Esophagus squamous epithelium (tissue), 5 donors: ENCODE results near the gene NR1H2. TPM values are rescaled to one million over a fixed set of nuclear protein-coding genes. Genes with fewer than 3 reads are reported as not detected.
"Not testable (repeated sequence)": the region's sequence is repeated elsewhere in the genome, so short reads cannot be mapped to it uniquely, and the experiment has no call there.

Source experiments
- DNase-seq: peaks from one replicate; lab custom pipeline; 2025; lab: John Stamatoyannopoulos, UW
- H3K27ac ChIP-seq, 4 donors: fragments of 200-600 bp; sonication (generic); one replicate each; pipeline ENCODE4 v1.5.1; 2016 to 2019; ENCODE audit warnings: mild to moderate bottlenecking in 1 of 4
- H3K27me3 ChIP-seq, 4 donors: fragments of 200-600 bp; sonication (generic); 1 replicate in 3 of 4; 2 replicates in 1 of 4; pipeline versions ENCODE4 v1.5.1 to v1.6.0; 2017 to 2021; ENCODE audit warnings: antibody characterized with exemption in 1 of 4
- H3K36me3 ChIP-seq, 3 donors: fragments of 200-600 bp; sonication (generic); one replicate each; pipeline ENCODE4 v1.5.1; 2016 to 2019
- H3K4me1 ChIP-seq, 3 donors: fragments of 200-600 bp; sonication (generic); one replicate each; pipeline ENCODE4 v1.5.1; 2017 to 2019
- H3K4me3 ChIP-seq, 4 donors: fragments of 200-600 bp; sonication (generic); 1 replicate in 3 of 4; 2 replicates in 1 of 4; pipeline ENCODE4 v1.5.1; 2016 to 2019; ENCODE audit warnings: mild to moderate bottlenecking in 2 of 4, moderate library complexity in 1 of 4
- H3K9me3 ChIP-seq, 3 donors: fragments of 200-600 bp; sonication (generic); one replicate each; pipeline ENCODE4 v1.5.1; 2016 to 2019
- POLR2A ChIP-seq, 4 donors: fragments of 450-650 bp; IDR thresholded peaks; one replicate each; pipeline ENCODE4 v1.6.1; 2017; ENCODE audit warnings: antibody characterized with exemption in 4 of 4, mild to moderate bottlenecking in 4 of 4, moderate library complexity in 3 of 4
- WGBS, 2 donors: methylation state at CpG; one replicate each; pipeline ENCODE4 v1.1.5; 2018; 5-methylcytosine and 5-hydroxymethylcytosine counted together
- intact Hi-C: fragments of 100-400 bp; cut with DNase I; formaldehyde crosslinking; loops from one replicate; pipeline ENCODE4 v1.15.0; 2022
- total RNA-seq, 4 donors: library from RNA; depleted of rRNA; stranded (reverse); fragments of >200 nt; gene quantifications; one replicate each; pipeline ENCODE4 v1.1.0, GENCODE V29; 2016
- TF ChIP-seq, protein P1 (sequence below), 6 experiments: fragments of 450-650 bp in 4 of 6; fragments of 200-600 bp in 2 of 6; sonication (generic) in 2 of 6; IDR thresholded peaks; one replicate each; pipeline ENCODE4 v1.5.1; 2016 to 2019; ENCODE audit warnings: antibody characterized with exemption in 6 of 6, mild to moderate bottlenecking in 4 of 6, moderate library complexity in 4 of 6
- donor health status: DM: yes; HTN: yes; CAD: no.

NR1H2 gene
- total RNA-seq, 4 donors from 2014 or later, result 48.6 to 84.1 (median 68.1) TPM

- TF ChIP-seq, protein P1, sequence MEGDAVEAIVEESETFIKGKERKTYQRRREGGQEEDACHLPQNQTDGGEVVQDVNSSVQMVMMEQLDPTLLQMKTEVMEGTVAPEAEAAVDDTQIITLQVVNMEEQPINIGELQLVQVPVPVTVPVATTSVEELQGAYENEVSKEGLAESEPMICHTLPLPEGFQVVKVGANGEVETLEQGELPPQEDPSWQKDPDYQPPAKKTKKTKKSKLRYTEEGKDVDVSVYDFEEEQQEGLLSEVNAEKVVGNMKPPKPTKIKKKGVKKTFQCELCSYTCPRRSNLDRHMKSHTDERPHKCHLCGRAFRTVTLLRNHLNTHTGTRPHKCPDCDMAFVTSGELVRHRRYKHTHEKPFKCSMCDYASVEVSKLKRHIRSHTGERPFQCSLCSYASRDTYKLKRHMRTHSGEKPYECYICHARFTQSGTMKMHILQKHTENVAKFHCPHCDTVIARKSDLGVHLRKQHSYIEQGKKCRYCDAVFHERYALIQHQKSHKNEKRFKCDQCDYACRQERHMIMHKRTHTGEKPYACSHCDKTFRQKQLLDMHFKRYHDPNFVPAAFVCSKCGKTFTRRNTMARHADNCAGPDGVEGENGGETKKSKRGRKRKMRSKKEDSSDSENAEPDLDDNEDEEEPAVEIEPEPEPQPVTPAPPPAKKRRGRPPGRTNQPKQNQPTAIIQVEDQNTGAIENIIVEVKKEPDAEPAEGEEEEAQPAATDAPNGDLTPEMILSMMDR (IDR thresholded peaks at IDR 0.05), result no peak
- TF ChIP-seq POLR2A (IDR thresholded peaks at IDR 0.05), result no peak
- intact Hi-C loops, result no loop called here
- Histone ChIP-seq H3K4me3 (no peak overlapping the region), H3K27ac (no peak overlapping the region), H3K4me1 (peaks cover 7 to 46% (median 11%) of the 10 kb centered on the region in 3 donors), H3K27me3 (peaks cover 4 to 59% (median 11%) of the 10 kb centered on the region in 4 donors), H3K9me3 (peaks cover 0 to 3% (median 0%) of the 10 kb centered on the region in 3 donors), H3K36me3 (no peaks in the 10 kb centered on the region)
- 81 to 100% methylated on average over 1 to 4 of the region's 12 CpGs for WGBS, 2 donors
- DNase-seq, result no peak
Measured at GRCh38 chr19:50334741-50335421, 41.4 kb upstream of the NR1H2 start.

GRCh38 chr19:50337031-50337430 lies 39.2 kb upstream of the NR1H2 start:
- intact Hi-C loops, H3K4me3 ChIP-seq, DNase-seq, H3K9me3 ChIP-seq, H3K27ac ChIP-seq, H3K36me3 ChIP-seq: not testable (repeated sequence)
- Histone ChIP-seq H3K27me3 (peaks cover 0 to 37% (median 5%) of the 10 kb centered on the region in 4 donors), H3K4me1 (peaks cover 5 to 24% (median 7%) of the 10 kb centered on the region in 3 donors)
- 79 to 90% methylated on average over 3 to 4 of the region's 6 CpGs for WGBS, 2 donors

GRCh38 chr19:50340331-50340730 lies 35.9 kb upstream of the NR1H2 start:
- H3K4me1 ChIP-seq, result no peaks in the 10 kb centered on the region
- intact Hi-C loops, result no loop called here
- H3K27ac ChIP-seq, result no peak overlapping the region
- TF ChIP-seq POLR2A (IDR thresholded peaks at IDR 0.05), result no peak
- TF ChIP-seq, protein P1 (IDR thresholded peaks at IDR 0.05), result no peak
- H3K4me3 ChIP-seq, result no peak overlapping the region
- no peak for DNase-seq
- no peaks in the 10 kb centered on the region for H3K36me3 ChIP-seq
- H3K9me3 ChIP-seq, result peaks cover 0 to 15% (median 14%) of the 10 kb centered on the region in 3 donors
- H3K27me3 ChIP-seq, result peaks cover 0 to 4% (median 0%) of the 10 kb centered on the region in 4 donors

- Histone ChIP-seq H3K27ac (no peak overlapping the region), H3K9me3 (peaks cover 0 to 16% (median 14%) of the 10 kb centered on the region in 3 donors), H3K4me3 (no peak overlapping the region), H3K27me3 (no peaks in the 10 kb centered on the region), H3K4me1 (no peaks in the 10 kb centered on the region), H3K36me3 (no peaks in the 10 kb centered on the region)
- TF ChIP-seq, protein P1 (IDR thresholded peaks at IDR 0.05), result no peak
- TF ChIP-seq POLR2A (IDR thresholded peaks at IDR 0.05), result no peak
- intact Hi-C loops, result no loop called here
- WGBS, 2 donors, result 68 to 80% methylated on average over 3 of the region's 3 CpGs
- no peak for DNase-seq
Measured at GRCh38 chr19:50341091-50341564, 35.1 kb upstream of the NR1H2 start.

- Histone ChIP-seq H3K27me3 (no peaks in the 10 kb centered on the region), H3K27ac (no peak overlapping the region), H3K4me3 (no peak overlapping the region), H3K4me1 (peaks cover 0 to 9% (median 2%) of the 10 kb centered on the region in 3 donors), H3K36me3 (no peaks in the 10 kb centered on the region), H3K9me3 (peaks cover 0 to 16% (median 14%) of the 10 kb centered on the region in 3 donors)
- TF ChIP-seq, protein P1 (IDR thresholded peaks at IDR 0.05), result no peak
- peak in 1 of 4 donors; percentile 16 for TF ChIP-seq POLR2A (IDR thresholded peaks at IDR 0.05)
- intact Hi-C loops, result no loop called here
- 57 to 62% methylated on average over 7 to 8 of the region's 8 CpGs for WGBS, 2 donors
- DNase-seq, result no peak
Measured at GRCh38 chr19:50344661-50345318, 31.5 kb upstream of the NR1H2 start.

GRCh38 chr19:50347089-50347581 lies 29.1 kb upstream of the NR1H2 start:
- DNase-seq, H3K27ac ChIP-seq, H3K27me3 ChIP-seq, intact Hi-C loops, H3K4me3 ChIP-seq, H3K36me3 ChIP-seq: not testable (repeated sequence)
- Histone ChIP-seq H3K4me1 (peaks cover 0 to 25% (median 2%) of the 10 kb centered on the region in 3 donors), H3K9me3 (peaks cover 0 to 16% (median 14%) of the 10 kb centered on the region in 3 donors)
- WGBS, 2 donors, result 70 to 74% methylated on average over 8 of the region's 8 CpGs
